HG03097 (cell line): Measurements from ENCODE around the gene DVL1.

Experiments
- ATAC-seq: cut with Tn5 transposase; IDR thresholded peaks from one replicate; pipeline ENCODE4 v1.9.1; 2021; ENCODE audit not compliant: unreplicated experiment, low FRiP score

The DVL1 gene

DNA sequence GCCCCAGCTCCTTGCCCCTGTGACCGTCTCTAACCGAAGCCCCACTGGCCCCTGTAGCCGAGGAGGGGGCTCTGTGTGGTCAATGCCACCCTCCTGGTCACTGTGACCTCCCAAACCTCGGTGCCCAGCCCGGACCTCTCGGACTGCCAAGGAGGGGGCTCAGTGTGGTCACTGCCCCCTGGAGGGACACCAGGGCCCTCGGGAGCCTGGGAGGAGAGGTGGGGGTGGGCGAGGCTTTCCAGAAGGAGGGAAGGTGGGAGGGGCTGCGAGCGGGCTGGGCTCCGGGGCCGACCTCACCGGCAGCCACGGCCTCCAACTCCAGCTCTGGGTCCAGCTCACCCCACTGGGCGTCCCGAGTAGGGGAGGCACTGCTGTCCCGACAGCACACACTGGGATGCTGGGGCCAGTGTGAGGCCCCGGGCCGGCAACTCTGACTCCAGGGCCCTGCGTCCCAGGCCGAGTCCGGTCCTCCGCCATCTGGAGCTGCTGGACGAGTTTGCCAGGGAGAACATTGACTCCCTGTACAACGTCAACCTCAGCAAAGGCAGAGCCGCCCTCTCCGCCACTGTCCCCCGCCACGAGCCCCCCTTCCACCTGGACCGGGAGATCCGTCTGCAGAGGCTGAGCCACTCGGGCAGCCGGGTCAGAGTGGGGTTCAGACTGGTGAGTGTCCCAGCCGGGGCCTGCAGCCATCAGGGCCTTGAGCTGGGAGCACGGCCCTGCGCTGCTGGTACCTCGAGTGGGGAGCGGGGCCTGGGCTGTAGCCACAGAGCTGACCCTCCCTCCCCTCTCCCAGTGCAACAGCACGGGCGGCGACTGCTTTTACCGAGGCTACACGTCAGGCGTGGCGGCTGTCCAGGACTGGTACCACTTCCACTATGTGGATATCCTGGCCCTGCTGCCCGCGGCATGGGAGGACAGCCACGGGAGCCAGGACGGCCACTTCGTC is 62.6 kb downstream of the DVL1 start:
- no peak for ATAC-seq

DNA sequence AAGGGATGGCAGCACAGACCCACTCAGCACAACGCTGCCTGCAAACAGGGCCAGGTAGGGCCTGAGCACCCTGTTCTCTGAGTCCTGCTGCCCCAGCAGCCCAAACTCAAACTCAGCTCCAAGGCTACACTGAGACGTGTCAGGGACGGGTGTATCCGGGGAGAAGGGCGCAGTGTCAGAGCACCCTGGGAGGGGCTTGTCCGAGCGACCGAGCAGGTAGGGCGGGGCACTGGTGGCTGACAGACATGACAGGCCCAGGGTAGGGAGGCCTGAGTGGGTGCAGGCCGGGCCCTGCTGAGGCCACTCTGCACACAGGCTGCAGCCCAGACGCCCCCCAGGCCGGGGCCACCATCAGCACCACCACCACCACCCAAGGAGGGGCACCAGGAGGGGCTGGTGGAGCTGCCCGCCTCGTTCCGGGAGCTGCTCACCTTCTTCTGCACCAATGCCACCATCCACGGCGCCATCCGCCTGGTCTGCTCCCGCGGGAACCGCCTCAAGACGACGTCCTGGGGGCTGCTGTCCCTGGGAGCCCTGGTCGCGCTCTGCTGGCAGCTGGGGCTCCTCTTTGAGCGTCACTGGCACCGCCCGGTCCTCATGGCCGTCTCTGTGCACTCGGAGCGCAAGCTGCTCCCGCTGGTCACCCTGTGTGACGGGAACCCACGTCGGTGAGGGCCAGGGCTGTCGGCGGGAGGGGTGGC is 63.5 kb downstream of the DVL1 start:
- no peak for ATAC-seq
